GM18873 (cell line): ENCODE data around the gene CCDC158.
"Not testable (repeated sequence)": the region's sequence is repeated elsewhere in the genome, so short reads cannot be mapped to it uniquely, and the experiment has no call there.

Experiments
- ATAC-seq: cut with Tn5 transposase; IDR thresholded peaks from one replicate; pipeline ENCODE4 v1.9.1; 2021; ENCODE audit warnings: mild to moderate bottlenecking, moderate library complexity, moderate number of reproducible peaks; ENCODE audit not compliant: unreplicated experiment, low FRiP score

The CCDC158 gene

DNA sequence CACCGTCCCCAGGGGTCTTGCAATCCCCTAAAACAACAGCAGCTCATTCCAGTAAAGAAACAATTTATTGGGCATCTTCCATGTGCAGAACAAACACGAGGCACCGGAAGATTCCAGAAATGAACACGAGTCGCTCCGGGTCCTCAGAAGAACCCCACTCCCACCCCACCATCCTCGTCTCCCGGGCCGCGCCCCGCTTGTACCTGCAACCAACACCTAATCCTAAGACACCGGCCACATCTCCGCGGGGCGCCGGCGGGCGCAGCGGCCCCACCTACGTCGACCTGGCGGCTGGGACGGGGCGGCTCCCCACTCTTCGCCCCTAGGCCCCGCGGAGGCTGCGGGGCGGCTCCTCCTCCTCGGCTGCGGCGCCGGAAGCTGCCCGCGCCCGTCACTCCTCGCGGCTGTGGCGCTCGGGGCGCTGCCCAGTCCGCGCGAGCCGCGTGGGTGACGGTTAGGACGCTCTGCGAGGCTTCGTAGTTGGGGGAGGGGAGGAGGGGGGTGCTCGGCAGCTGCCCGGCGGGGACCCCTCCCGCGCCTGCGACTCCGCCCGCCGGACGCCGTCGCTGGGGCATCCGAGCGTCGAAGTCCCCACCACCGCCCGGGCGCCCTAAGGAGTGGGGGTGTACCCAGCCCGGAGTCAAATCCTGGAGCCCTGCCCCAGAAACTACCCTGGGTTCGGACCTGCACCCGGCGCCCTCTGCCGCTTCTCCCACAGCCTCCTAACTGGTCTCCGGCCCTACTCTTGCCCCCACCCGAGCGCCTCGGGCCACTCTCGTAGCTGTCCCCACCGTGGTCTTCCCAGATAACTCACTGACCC lies at the start of gene CCDC158:
Gene CCDC158, minus strand, starts transcription at position 380 of the 820 bp plus-strand sequence. CDS start 17,934 bp downstream, outside the sequence.
- ATAC-seq = no peak

GRCh38 chr4:76470532-76470931 lies 49.6 kb upstream of the CCDC158 start:
- ATAC-seq = no peak

GRCh38 chr4:76470064-76470463 lies 49.1 kb upstream of the CCDC158 start:
- ATAC-seq = no peak

DNA sequence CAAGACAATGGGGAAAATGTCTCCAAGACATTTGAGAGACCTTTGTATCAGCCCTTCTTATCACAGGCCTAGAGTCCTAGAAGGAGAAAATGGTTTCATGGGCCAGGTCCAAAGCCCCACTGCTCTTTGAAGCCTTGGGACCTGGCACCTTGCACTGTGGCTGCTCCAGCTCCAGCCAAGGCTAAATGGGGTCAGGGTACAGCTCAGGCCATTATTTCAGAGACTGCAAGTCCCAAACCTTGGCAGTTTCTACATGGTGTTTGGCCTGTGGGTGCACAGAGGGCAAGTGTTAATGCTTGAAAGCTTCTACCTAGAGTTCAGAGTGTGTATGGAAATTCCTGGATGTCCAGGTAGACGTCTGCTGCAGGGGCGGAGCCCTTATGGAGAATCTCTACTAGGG lies 42.6 kb upstream of the CCDC158 start:
- ATAC-seq = no peak

DNA sequence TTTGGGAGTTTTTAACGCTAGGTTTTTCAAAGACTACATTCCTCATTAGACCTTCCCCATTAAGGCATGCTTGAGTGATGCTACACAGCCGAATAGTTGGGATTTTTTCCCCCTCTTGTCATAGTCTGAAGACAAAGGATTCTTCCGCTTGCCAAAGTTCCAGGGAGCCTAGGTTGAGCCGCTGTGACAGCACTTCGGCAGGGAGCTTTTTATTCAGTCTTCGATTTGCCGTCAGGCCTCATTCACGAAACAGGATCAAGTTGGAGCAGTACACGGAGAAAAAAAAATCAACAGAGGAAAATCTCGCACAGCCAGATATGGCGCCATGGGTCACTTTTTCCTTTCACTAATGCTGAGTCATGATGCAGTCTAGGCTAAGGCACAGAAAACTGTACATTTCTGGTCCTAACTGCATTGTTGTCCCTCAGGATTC lies 38.4 kb upstream of the CCDC158 start:
- ATAC-seq = no peak

DNA sequence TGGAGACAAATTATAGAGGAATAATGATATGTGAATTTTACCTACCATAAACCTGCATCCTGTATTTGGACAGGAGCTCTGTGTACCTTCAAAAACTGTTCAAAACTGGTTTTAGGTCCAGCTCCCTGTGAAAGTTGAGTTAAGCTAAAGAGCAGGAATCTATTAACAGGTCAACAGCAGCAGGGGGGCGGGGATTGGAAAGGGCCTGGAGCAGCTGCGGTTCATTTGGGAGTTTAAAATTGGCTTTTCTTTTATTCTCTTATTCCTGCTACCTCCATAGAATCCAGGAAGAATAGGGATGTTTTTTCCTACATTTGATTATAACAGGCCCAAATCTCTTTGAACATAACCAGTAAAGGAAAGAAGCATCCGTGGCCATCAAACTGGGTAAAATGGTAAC lies 37.9 kb upstream of the CCDC158 start:
- ATAC-seq = no peak

- ATAC-seq = no peak
Observed at GRCh38 chr4:76458297-76458696, 37.4 kb upstream of the CCDC158 start.

DNA sequence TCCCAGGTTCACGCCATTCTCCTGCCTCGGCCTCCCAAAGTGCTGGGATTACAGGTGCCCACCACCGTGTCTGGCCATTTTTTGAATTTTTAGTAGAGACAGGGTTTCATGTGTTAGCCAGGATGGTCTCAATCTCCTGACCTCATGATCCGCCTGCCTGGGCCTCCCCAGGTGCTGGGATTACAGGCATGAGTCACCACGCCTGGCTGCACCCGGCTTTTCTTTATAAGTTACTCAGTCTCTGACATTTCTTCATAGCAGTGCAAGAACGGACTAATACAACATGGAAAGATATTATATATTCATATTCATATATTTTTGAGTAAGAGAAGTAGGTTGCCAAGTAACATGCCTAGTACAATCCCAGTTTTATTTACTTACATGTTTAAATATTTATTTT lies 36.9 kb upstream of the CCDC158 start:
- ATAC-seq = no peak

DNA sequence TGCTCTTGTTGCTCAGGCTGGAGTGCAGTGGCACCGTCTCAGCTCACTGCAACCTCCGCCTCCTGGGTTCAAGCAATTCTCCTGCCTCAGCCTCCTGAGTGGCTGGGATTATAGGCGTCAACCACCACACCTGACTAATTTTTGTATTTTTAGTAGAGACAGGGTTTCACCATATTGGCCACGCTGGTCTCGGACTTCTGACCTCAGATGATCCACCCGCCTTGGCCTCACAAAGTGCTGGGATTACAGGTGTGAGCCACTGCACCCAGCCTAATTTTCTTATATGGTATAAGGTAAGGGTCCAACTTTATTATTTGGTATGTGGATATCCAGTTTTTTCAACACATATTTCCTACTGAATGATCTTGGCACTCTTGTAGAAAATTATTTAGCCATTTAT lies 33.1 kb upstream of the CCDC158 start:
- ATAC-seq = not testable (repeated sequence)

GRCh38 chr4:76453232-76453631 lies 32.3 kb upstream of the CCDC158 start:
- ATAC-seq = no peak

DNA sequence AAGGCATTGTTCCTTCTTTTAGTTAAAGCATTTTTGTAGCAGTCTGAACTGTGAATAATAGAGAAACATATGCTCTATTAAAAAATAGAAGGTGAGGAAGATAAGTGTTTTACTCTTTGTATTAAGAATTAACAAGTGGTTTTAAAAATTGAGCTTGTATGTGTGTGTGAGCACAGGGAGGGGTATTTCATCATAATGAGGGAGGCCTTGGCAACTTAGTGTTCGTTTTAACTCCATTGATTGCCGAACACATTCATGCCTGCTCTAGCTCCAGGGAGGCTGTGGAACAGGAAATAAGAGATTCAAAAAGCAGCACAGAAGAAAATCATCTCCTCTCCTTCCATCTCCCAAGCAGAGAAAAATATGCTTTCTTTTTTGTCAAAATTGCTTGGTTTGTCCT lies 28.9 kb upstream of the CCDC158 start:
- ATAC-seq = no peak

- no peak for ATAC-seq
Observed at GRCh38 chr4:76449362-76449767, 28.4 kb upstream of the CCDC158 start.

DNA sequence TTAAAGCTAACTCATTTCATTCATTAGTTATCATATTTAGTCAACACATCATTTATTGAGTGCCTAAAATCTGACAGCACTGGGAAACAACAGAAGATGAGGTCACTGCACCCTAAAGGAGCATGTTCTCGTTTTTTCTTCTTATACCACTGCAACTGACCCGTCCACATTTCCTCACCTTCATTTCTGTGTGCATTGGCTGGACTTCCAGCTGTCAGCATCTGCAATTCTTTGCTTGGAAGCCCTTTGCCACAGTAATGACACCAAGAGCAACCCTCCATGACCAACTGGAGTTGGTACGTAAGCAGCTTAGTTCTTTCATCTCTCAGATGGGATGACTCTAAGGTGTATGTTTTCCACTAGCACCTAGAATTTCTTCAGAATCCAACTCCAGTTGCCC lies 27.3 kb upstream of the CCDC158 start:
- no peak for ATAC-seq

DNA sequence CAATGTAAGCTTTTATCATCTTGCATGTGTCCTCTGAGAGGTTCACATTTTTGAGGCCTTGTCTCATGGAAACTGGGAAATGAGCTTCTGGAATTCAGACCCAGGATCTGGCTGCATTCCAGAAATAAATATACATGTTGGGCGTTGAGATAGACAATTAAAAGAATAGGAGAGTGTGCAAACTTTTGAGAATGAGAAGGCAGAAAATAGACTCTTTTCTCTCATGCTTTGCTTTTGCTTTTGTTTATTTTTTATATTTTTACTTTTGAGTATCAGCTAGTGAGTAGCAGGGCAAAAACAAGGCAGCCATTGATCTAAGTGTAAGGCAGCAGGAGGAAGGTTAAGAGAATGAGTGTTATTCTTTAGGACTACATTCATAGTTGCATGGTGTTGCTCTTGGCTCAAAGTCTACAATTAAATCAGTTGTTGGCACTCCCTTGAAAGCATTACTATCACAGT lies 26.5 kb upstream of the CCDC158 start:
- ATAC-seq = no peak

- ATAC-seq = no peak
Observed at GRCh38 chr4:76445911-76446310, 25.0 kb upstream of the CCDC158 start.

GRCh38 chr4:76443376-76443775 lies 22.4 kb upstream of the CCDC158 start:
- no peak for ATAC-seq

- no peak for ATAC-seq
Observed at GRCh38 chr4:76442807-76443206, 21.9 kb upstream of the CCDC158 start.

GRCh38 chr4:76441881-76442280 lies 20.9 kb upstream of the CCDC158 start:
- no peak for ATAC-seq

GRCh38 chr4:76439491-76439890 lies 18.6 kb upstream of the CCDC158 start:
- no peak for ATAC-seq

DNA sequence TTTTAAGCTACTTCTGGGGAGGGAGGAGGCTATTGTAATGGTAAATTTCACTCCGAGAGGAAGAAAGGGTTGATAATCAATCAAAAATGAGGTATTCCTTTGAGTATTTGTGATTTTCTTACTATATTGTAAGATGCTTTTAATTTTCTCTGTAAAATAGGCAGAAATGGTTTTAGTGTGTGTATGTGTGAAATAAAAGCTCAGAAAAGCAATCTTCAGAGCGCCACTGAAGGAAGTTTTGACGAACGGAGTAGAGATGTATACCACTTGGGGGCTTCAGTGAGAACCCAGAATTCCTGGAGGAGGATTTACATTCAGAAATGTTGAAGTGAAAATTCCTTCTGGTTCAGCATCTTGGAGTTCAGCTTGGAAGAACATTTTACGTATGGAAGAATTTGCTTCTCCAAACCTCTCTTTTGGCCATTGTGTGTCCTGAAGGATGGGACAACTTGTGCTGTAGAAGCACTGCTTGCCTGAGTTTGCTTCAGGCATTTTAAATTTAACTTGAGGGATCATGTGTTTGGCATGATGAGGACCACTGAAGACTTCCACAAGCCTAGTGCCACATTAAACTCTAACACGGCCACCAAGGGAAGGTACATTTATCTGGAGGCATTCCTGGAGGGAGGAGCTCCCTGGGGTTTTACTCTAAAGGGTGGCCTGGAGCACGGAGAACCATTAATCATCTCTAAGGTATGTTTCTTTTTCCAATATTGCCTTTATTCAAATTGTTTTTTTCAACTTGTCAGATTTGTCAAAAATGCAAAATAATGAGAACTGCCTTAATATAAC lies 14.8 kb upstream of the CCDC158 start:
- no peak for ATAC-seq

GRCh38 chr4:76434901-76435527 lies 14.1 kb upstream of the CCDC158 start, which contains the start of gene SHROOM3:
Gene SHROOM3 (plus strand): TSS chr4:76435229. CDS start chr4:76436053, 824 bp downstream.
- ATAC-seq = no peak
